Effector memory CD8-positive, alpha-beta T cell (primary cell): Measurements from ENCODE around the gene SIX3.

ENCODE experiments used
- ATAC-seq: fragments of 150-1000 bp; cut with Tn5 transposase; replicated peaks from 2 replicates; pipeline ENCODE4 v1.10.0; 2021; ENCODE audit warnings: mild to moderate bottlenecking, moderate library complexity
- DNase-seq, 3 experiments: peaks; one replicate each; pipeline ENCODE4 v3.0.0; 2021
- H3K27ac Mint-ChIP-seq, 2 donors: one replicate each; pipeline ENCODE4 v1.8.0; 2022; ENCODE audit warnings: mild to moderate bottlenecking in 2 of 2, mixed read lengths in 2 of 2, moderate library complexity in 2 of 2
- H3K27me3 Mint-ChIP-seq, 2 donors: one replicate each; pipeline ENCODE4 v1.8.0; 2022; ENCODE audit warnings: mixed read lengths in 2 of 2
- H3K36me3 Mint-ChIP-seq: one replicate; pipeline ENCODE4 v1.8.0; 2022; ENCODE audit warnings: mild to moderate bottlenecking, moderate library complexity, mixed read lengths; ENCODE audit not compliant: insufficient read depth
- H3K4me1 Mint-ChIP-seq, 2 donors: one replicate each; pipeline ENCODE4 v1.8.0; 2022; ENCODE audit warnings: low read depth in 2 of 2, mixed read lengths in 2 of 2
- H3K4me3 Mint-ChIP-seq, 2 donors: one replicate each; pipeline ENCODE4 v1.8.0; 2022; ENCODE audit warnings: mild to moderate bottlenecking in 2 of 2, mixed read lengths in 2 of 2, moderate library complexity in 2 of 2
- H3K9me3 Mint-ChIP-seq, 2 donors: one replicate each; pipeline ENCODE4 v1.8.0; 2022; ENCODE audit warnings: mixed read lengths in 2 of 2

The SIX3 gene

DNA sequence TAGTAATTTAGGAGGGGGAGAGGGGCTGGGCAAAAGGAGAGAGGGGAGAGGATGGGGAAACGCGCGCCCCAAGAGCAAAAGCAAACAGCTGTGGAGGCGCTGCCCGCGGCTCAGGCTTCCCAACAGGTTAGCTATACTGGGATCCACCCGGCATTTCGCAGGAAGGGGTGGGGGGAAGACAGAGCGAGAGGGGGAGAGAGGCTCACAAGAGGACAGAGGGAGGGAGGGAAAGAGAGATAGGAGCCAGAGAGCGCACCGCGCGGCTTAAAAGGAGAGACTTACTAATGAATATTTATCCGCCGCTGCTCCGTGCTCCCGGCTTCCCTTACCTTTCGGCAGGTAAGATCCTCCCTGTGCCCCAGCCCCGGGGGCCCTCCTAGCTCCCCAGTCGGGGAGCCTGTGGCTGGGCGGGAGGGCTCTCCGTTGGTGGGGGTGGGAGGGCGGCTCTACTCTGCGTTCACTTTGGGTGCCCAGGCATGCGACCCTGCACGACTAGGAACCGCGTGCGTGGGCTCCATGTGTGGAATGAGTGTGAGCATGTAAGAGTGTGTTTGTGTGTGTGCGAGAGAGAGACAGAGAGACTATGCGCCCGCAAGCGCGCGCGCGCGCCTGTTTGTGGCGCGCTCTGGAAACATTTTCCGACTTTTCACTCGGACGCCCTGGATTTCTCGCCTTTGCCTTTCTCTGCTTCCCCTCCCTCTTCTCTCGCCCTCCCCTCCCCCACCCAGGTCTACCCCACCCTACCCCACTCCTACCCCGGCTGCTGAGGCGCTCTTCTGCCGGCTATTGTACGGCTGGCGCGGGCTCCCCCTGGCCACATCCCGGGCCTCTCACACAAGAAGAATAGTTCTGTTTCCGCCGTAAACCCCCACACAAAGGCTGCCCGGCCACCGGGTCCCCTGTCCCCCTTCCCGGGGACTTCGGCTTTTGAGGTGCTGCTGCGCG lies 7.2 kb upstream of the SIX3 start:
- Mint-ChIP-seq H3K9me3 (no peaks in the 10 kb centered on the region), H3K27ac (no peak overlapping the region), H3K27me3 (peaks cover 74 to 93% of the 10 kb centered on the region in 2 donors), H3K4me3 (no peak overlapping the region), H3K4me1 (peaks cover 8 to 14% of the 10 kb centered on the region in 2 donors), H3K36me3 (peaks cover under 1% of the 10 kb centered on the region)
- ATAC-seq (no peak), DNase-seq (no peak)

DNA sequence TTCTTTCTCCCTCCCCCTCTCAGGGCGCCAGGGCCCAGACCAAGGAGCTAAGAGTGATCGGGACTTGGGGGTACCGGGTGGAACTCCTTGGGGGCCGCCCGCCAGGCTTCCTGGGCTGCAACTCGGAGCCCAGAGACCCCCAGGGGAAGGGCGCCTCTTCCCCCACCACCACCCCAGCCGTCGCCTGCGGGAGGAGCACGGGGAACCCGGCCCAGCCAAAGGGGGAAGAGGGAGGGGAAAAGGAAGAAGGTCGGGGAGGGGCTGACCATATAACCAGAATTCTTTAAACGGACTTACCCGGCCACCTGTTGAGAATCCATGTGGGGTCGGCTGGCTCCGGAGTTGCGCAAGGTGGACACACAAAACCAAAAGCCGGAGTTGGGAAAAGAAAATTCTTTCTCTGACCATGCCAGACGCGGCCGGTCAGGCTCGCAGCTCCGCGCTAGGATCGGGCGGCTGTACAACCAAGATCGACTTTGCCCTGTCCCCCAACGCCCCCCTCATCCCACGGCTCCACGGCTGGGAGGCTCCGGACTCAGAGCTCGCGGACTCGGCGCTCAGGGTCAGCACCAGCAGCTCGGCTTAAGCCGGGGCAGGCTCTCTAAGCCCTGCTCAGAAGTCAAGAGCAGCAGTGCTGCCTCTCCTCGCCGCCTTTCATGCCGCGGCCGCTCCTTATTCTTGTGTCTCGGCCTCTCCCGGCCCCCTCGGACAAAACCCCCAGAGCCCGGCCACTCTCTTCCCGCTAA lies 6.3 kb upstream of the SIX3 start:
- peaks cover 11 to 14% of the 10 kb centered on the region in 2 donors for H3K4me1 Mint-ChIP-seq
- H3K27me3 Mint-ChIP-seq, result peaks cover 77 to 95% of the 10 kb centered on the region in 2 donors
- DNase-seq (no peak), ATAC-seq (no peak)
- no peaks in the 10 kb centered on the region for H3K9me3 Mint-ChIP-seq
- no peak overlapping the region for H3K4me3 Mint-ChIP-seq
- no peaks in the 10 kb centered on the region for H3K36me3 Mint-ChIP-seq
- no peak overlapping the region for H3K27ac Mint-ChIP-seq

DNA sequence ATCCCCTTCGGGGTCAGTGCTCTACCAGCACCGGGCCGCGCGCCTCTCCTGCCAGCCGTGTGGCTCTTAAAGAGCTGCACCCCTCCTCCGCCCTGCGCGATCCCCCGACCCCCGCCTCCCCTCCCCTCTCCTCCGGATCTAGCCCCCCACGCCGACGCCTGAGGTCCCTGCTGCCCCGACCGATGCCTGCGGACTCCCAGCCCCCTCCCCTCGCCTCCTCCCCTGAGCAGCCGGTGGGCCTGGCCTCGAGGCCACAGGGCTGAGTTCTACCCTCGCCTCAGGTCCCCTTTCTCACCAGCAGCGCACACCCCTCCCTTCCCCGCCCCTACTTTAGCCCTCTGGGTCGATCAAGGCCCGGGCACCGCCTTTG lies 5.8 kb upstream of the SIX3 start:
- no peak overlapping the region for H3K4me3 Mint-ChIP-seq
- H3K27me3 Mint-ChIP-seq, result peaks cover 77 to 95% of the 10 kb centered on the region in 2 donors
- ATAC-seq (no peak), DNase-seq (no peak)
- H3K27ac Mint-ChIP-seq, result no peak overlapping the region
- H3K9me3 Mint-ChIP-seq, result no peaks in the 10 kb centered on the region
- H3K36me3 Mint-ChIP-seq, result no peaks in the 10 kb centered on the region
- peaks cover 11 to 15% of the 10 kb centered on the region in 2 donors for H3K4me1 Mint-ChIP-seq

DNA sequence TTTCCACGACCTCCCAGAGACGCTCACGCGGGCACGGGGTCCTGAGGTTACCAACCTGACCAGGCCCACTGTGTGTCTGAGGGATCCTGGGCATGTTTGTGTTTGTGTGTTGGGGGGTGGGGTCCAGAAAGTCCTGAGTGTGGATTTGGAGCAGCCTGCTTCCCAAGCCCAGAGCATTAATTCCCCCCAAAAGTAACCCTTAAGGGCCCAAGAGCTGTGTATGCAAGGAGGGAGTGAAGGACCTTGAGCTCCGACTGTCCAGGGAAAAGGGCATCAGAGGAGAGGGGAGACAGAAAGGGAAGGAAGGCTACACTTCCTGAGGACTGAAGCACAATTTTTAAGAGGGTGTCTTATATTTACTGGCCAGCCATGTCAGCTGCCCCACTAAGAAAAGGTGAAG lies 5.2 kb upstream of the SIX3 start:
- ATAC-seq (no peak), DNase-seq (no peak)
- no peak overlapping the region for H3K27ac Mint-ChIP-seq
- H3K4me1 Mint-ChIP-seq, result peaks cover 14 to 16% of the 10 kb centered on the region in 2 donors
- H3K4me3 Mint-ChIP-seq, result no peak overlapping the region
- no peaks in the 10 kb centered on the region for H3K9me3 Mint-ChIP-seq
- H3K36me3 Mint-ChIP-seq, result peaks cover under 1% of the 10 kb centered on the region
- peaks cover 77 to 95% of the 10 kb centered on the region in 2 donors for H3K27me3 Mint-ChIP-seq

- Mint-ChIP-seq H3K27me3 (peaks cover 77 to 95% of the 10 kb centered on the region in 2 donors), H3K36me3 (peaks cover 4% of the 10 kb centered on the region), H3K4me1 (peaks cover 19 to 22% of the 10 kb centered on the region in 2 donors), H3K9me3 (no peaks in the 10 kb centered on the region), H3K27ac (no peak overlapping the region), H3K4me3 (peak overlapping the region in 1 of 2 donors; percentile 37)
- DNase-seq (no peak), ATAC-seq (no peak)
These were observed 4.5 kb upstream of the SIX3 start for GRCh38 chr2:44936715-44937687.

DNA sequence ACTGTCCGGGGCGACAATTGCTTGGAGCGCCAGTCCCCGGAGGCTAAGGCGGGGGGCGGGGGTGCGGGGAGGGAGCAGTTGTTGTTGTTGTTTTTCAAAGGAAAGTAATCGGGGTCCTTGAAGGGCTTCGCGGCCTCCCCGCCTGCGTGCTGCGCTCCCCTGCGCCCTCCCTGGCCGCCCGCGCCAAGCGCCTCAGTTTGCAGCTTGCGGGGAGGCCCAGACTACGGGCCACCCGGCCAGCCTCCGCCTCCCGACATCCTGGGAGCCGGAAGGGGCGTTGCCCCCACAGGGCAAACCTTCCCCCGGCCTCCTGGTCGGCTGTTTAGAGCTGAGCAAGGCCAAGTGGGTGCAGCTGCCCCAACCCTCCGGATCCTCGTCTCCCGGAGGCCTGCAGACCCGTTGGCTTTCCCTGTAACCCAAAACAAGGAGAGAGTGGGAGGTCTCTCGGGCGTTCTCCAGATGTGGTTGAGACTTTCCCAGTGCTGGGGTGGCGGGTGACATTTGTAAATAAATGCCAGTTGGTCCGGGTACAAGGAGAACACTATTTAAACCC lies 3.7 kb upstream of the SIX3 start:
- ATAC-seq (no peak), DNase-seq (no peak)
- H3K9me3 Mint-ChIP-seq, result no peaks in the 10 kb centered on the region
- H3K36me3 Mint-ChIP-seq, result peaks cover 4% of the 10 kb centered on the region
- H3K27ac Mint-ChIP-seq, result no peak overlapping the region
- peaks cover 74 to 95% of the 10 kb centered on the region in 2 donors for H3K27me3 Mint-ChIP-seq
- H3K4me1 Mint-ChIP-seq, result peaks cover 20 to 22% of the 10 kb centered on the region in 2 donors
- H3K4me3 Mint-ChIP-seq, result peak overlapping the region in 1 of 2 donors; percentile 40

- peaks cover 19 to 26% of the 10 kb centered on the region in 2 donors for H3K4me1 Mint-ChIP-seq
- no peak overlapping the region for H3K27ac Mint-ChIP-seq
- H3K27me3 Mint-ChIP-seq, result peaks cover 74 to 95% of the 10 kb centered on the region in 2 donors
- no peaks in the 10 kb centered on the region for H3K9me3 Mint-ChIP-seq
- H3K4me3 Mint-ChIP-seq, result peak overlapping the region in 1 of 2 donors; percentile 40
- no peak for DNase-seq
- H3K36me3 Mint-ChIP-seq, result peaks cover 7% of the 10 kb centered on the region
- no peak for ATAC-seq
These were observed 3.0 kb upstream of the SIX3 start for GRCh38 chr2:44938287-44939105.

DNA sequence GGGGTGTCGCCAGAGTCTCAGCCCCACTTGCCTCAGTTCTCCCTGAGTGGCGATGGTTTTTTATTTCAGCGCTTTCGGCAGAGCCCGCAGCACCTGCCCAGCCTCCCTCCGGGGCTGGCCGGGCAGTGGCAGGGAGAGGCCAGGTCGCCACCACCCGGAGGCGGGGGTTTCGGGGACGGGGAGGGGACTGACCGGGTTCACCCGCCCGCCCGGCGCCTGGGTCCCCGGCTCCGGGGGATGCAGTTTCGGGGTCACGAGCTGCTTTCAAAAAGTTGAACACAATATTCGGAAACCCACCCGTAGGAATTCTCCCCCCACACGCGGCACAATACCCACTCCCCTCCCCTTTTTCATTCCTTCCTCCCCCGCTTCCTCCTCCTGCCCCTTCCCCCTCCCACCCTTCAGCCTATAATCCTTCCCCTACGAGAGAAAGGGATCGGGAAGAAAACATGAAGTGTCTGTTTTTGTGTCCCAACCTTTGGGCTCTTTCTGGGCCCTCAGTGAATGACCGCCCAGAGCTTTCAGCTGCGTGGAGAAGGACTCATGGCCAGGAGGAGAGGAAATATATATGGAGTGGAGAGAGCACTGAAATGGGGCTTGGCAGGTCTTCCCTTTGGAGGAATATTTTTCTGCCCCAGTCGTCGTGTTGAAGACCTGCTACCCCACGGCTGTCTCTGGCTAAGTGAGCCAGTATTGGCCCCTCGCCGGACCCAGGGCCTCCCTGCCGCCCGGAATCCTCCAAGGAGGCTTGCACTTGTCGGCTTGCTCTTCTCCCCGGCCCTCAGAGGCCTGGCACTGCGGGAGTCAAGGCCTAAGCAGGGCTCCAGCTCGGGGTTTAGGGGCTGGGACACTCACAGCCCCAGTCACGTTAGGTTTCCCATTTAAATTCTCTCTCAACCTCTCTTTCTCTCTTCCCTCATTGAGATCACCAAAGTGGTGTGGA lies 2.1 kb upstream of the SIX3 start:
- peaks cover 15 to 23% of the 10 kb centered on the region in 2 donors for H3K4me1 Mint-ChIP-seq
- peaks cover 7% of the 10 kb centered on the region for H3K36me3 Mint-ChIP-seq
- ATAC-seq (no peak), DNase-seq (no peak)
- no peaks in the 10 kb centered on the region for H3K9me3 Mint-ChIP-seq
- H3K4me3 Mint-ChIP-seq, result peak overlapping the region in 1 of 2 donors; percentile 48
- H3K27ac Mint-ChIP-seq, result no peak overlapping the region
- H3K27me3 Mint-ChIP-seq, result peaks cover 76 to 95% of the 10 kb centered on the region in 2 donors

GRCh38 chr2:44940049-44940494 lies 1.4 kb upstream of the SIX3 start:
- Mint-ChIP-seq H3K9me3 (no peaks in the 10 kb centered on the region), H3K27ac (no peak overlapping the region), H3K4me1 (peaks cover 15 to 27% of the 10 kb centered on the region in 2 donors), H3K4me3 (peak overlapping the region in 1 of 2 donors; percentile 48), H3K27me3 (peaks cover 77 to 95% of the 10 kb centered on the region in 2 donors), H3K36me3 (peaks cover 7% of the 10 kb centered on the region)
- DNase-seq (no peak), ATAC-seq (no peak)

- Mint-ChIP-seq H3K4me3 (peak overlapping the region; percentile 65 to 74), H3K27ac (peak overlapping the region in 1 of 2 donors; percentile 38), H3K27me3 (peaks cover 77 to 95% of the 10 kb centered on the region in 2 donors), H3K36me3 (peaks cover 7% of the 10 kb centered on the region), H3K9me3 (no peaks in the 10 kb centered on the region), H3K4me1 (peaks cover 18 to 27% of the 10 kb centered on the region in 2 donors)
- DNase-seq (no peak), ATAC-seq (no peak)
These were observed 604 bp upstream of the SIX3 start for GRCh38 chr2:44940732-44941464.
